Common myeloid progenitor, CD34-positive (primary cell): ENCODE data around the gene TNS4.
A peak's percentile ranks its signal among the peaks of the same experiment; 100 is the strongest.

Experiments used
- CTCF ChIA-PET: fragments of 350-600 bp; sonication (Branson Sonifier 250); formaldehyde crosslinking; loops from one replicate; lab custom pipeline; 2021; ENCODE audit warnings: antibody characterized with exemption; lab: Charles Lee
- POLR2A ChIA-PET: fragments of 350-600 bp; sonication (Branson Sonifier 250); formaldehyde crosslinking; loops from one replicate; lab custom pipeline; 2021; ENCODE audit warnings: antibody characterized with exemption; lab: Charles Lee
- DNase-seq, 3 donors: peaks; one replicate each; pipeline versions ENCODE4 v3.0.0 to v3.0.0-alpha.2; 2013
- H3K27ac ChIP-seq, 2 experiments: 1 replicate in 1 of 2; 2 replicates in 1 of 2; pipeline ENCODE4 v1.7.0; 2013; ENCODE audit warnings: inconsistent platforms in 2 of 2, low read length in 2 of 2, mild to moderate bottlenecking in 2 of 2, low read depth in 1 of 2, moderate library complexity in 1 of 2; ENCODE audit not compliant: severe bottlenecking in 2 of 2, insufficient read depth in 1 of 2, poor library complexity in 1 of 2
- H3K27me3 ChIP-seq, 5 experiments: replicated peaks in 2 of 5; 1 replicate in 3 of 5; 2 replicates in 2 of 5; pipeline versions ENCODE4 v1.6.1 to v1.7.0; 2013; ENCODE audit warnings: low read length in 4 of 5, mild to moderate bottlenecking in 2 of 5, moderate library complexity in 2 of 5, inconsistent platforms in 1 of 5; ENCODE audit not compliant: insufficient read depth in 5 of 5, control insufficient read depth in 4 of 5
- H3K36me3 ChIP-seq, 4 experiments: 1 replicate in 2 of 4; 2 replicates in 2 of 4; pipeline versions ENCODE4 v1.6.1 to v1.7.0; 2013; ENCODE audit warnings: low read length in 3 of 4, control low read depth in 1 of 4, mild to moderate bottlenecking in 1 of 4; ENCODE audit not compliant: control insufficient read depth in 4 of 4, insufficient read depth in 4 of 4
- H3K4me1 ChIP-seq, 4 experiments: 1 replicate in 3 of 4; 2 replicates in 1 of 4; pipeline versions ENCODE4 v1.6.1 to v1.7.1; 2013; ENCODE audit warnings: low read length in 3 of 4, mild to moderate bottlenecking in 3 of 4, control low read depth in 1 of 4, inconsistent platforms in 1 of 4, moderate library complexity in 1 of 4; ENCODE audit not compliant: control insufficient read depth in 4 of 4, insufficient read depth in 4 of 4; ENCODE audit errors: control extremely low read depth in 1 of 4
- H3K4me3 ChIP-seq, 7 experiments: 1 replicate in 4 of 7; 2 replicates in 3 of 7; pipeline versions ENCODE4 v1.5.1 to v1.7.0; 2013; ENCODE audit warnings: mild to moderate bottlenecking in 7 of 7, low read length in 6 of 7, moderate library complexity in 6 of 7, inconsistent platforms in 2 of 7, low read depth in 2 of 7, control low read depth in 1 of 7; ENCODE audit not compliant: insufficient read depth in 4 of 7, control insufficient read depth in 1 of 7; ENCODE audit errors: extremely low read depth in 1 of 7
- H3K9me3 ChIP-seq, 5 experiments: 1 replicate in 4 of 5; 2 replicates in 1 of 5; pipeline versions ENCODE4 v1.6.1 to v1.7.1; 2013; ENCODE audit warnings: low read length in 4 of 5, mild to moderate bottlenecking in 2 of 5, inconsistent platforms in 1 of 5, low read depth in 1 of 5, moderate library complexity in 1 of 5; ENCODE audit not compliant: control insufficient read depth in 4 of 5, insufficient read depth in 2 of 5; ENCODE audit errors: control extremely low read depth in 1 of 5
- WGBS: methylation state at CpG from one replicate; pipeline ENCODE4 v1.1.5; 2013; ENCODE audit not compliant: insufficient coverage; 5-methylcytosine and 5-hydroxymethylcytosine counted together

TNS4 gene

GRCh38 chr17:40452216-40452787 is 49.1 kb downstream of the TNS4 start:
- no peak for DNase-seq
- WGBS, result 96% methylated on average over 4 of the region's 7 CpGs
- POLR2A ChIA-PET, result interaction anchor here (1.0 kb wide), 1 partner anchor 10 kb away, joined by 4 read pairs; the partner anchor contains the start of gene IGFBP4
- no peaks in the 10 kb centered on the region for H3K36me3 ChIP-seq
- peaks cover 0 to 3% (median 0%) of the 10 kb centered on the region in 5 experiments for H3K27me3 ChIP-seq
- H3K4me3 ChIP-seq, result no peak overlapping the region
- CTCF ChIA-PET, result interaction anchor here (0.7 to 4.0 kb wide), 6 partner anchors 9 to 84 kb away, joined by 3 to 41 read pairs (median 4); no protein-coding TSS in a partner anchor
- H3K9me3 ChIP-seq, result no peaks in the 10 kb centered on the region
- H3K27ac ChIP-seq, result no peak overlapping the region
- H3K4me1 ChIP-seq, result peaks cover 8 to 25% (median 18%) of the 10 kb centered on the region in 4 experiments

GRCh38 chr17:40451420-40451819 is 50.0 kb downstream of the TNS4 start:
- Histone ChIP-seq H3K4me1 (peaks cover 8 to 33% (median 26%) of the 10 kb centered on the region in 4 experiments), H3K27ac (no peak overlapping the region), H3K36me3 (no peaks in the 10 kb centered on the region), H3K4me3 (no peak overlapping the region), H3K9me3 (no peaks in the 10 kb centered on the region), H3K27me3 (peaks cover 0 to 2% (median 0%) of the 10 kb centered on the region in 5 experiments)
- CTCF ChIA-PET, result interaction anchor here (1.0 to 4.0 kb wide), 7 partner anchors 11 to 90 kb away, joined by 3 to 41 read pairs (median 3); no protein-coding TSS in a partner anchor
- DNase-seq, result no peak
- 95% methylated on average over 6 of the region's 6 CpGs for WGBS
- POLR2A ChIA-PET, result interaction anchor here (1.0 kb wide), 1 partner anchor 9 kb away, joined by 4 read pairs; the partner anchor contains the start of gene IGFBP4

GRCh38 chr17:40450175-40450574 is 51.2 kb downstream of the TNS4 start:
- H3K4me3 ChIP-seq, result no peak overlapping the region
- POLR2A ChIA-PET, result no interaction called here
- DNase-seq, result peak; percentile 59 to 67 (median 65)
- H3K9me3 ChIP-seq, result no peaks in the 10 kb centered on the region
- no peak overlapping the region for H3K27ac ChIP-seq
- CTCF ChIA-PET, result interaction anchor here (0.5 to 4.0 kb wide), 18 partner anchors 10 to 155 kb away, joined by 3 to 41 read pairs (median 4); no protein-coding TSS in a partner anchor
- H3K36me3 ChIP-seq, result no peaks in the 10 kb centered on the region
- H3K27me3 ChIP-seq, result peaks cover 0 to 2% (median 0%) of the 10 kb centered on the region in 5 experiments
- H3K4me1 ChIP-seq, result peaks cover 8 to 39% (median 33%) of the 10 kb centered on the region in 4 experiments
- WGBS, result 87% methylated on average over 3 of the region's 3 CpGs

GRCh38 chr17:40448639-40449261 is 52.7 kb downstream of the TNS4 start:
- no peak for DNase-seq
- peaks cover 0 to 13% (median 2%) of the 10 kb centered on the region in 5 experiments for H3K27me3 ChIP-seq
- H3K27ac ChIP-seq, result no peak overlapping the region
- CTCF ChIA-PET, result interaction anchor here (0.9 to 4.0 kb wide), 9 partner anchors 8 to 112 kb away, joined by 3 to 41 read pairs (median 4); no protein-coding TSS in a partner anchor
- 59% methylated on average over 4 of the region's 7 CpGs for WGBS
- H3K36me3 ChIP-seq, result no peaks in the 10 kb centered on the region
- peaks cover 8 to 52% (median 47%) of the 10 kb centered on the region in 4 experiments for H3K4me1 ChIP-seq
- POLR2A ChIA-PET, result interaction anchor here (0.9 kb wide), 1 partner anchor 110 kb away, joined by 4 read pairs; no protein-coding TSS in a partner anchor
- peak overlapping the region in 1 of 7 experiments; percentile 39 for H3K4me3 ChIP-seq
- H3K9me3 ChIP-seq, result no peaks in the 10 kb centered on the region

GRCh38 chr17:40448213-40448638 is 53.2 kb downstream of the TNS4 start:
- Histone ChIP-seq H3K4me3 (peak overlapping the region in 4 of 7 experiments; percentile 15 to 39 (median 34)), H3K9me3 (no peaks in the 10 kb centered on the region), H3K27ac (no peak overlapping the region), H3K36me3 (no peaks in the 10 kb centered on the region), H3K4me1 (peaks cover 8 to 57% (median 48%) of the 10 kb centered on the region in 4 experiments), H3K27me3 (peaks cover 0 to 14% (median 2%) of the 10 kb centered on the region in 5 experiments)
- DNase-seq, result peak in 2 of 3 donors; percentile 55 to 63
- WGBS, result 0% methylated on average over 7 of the region's 8 CpGs
- POLR2A ChIA-PET, result interaction anchor here (0.9 kb wide), 1 partner anchor 110 kb away, joined by 4 read pairs; no protein-coding TSS in a partner anchor
- CTCF ChIA-PET, result interaction anchor here (0.5 to 4.0 kb wide), 12 partner anchors 7 to 1713 kb away, joined by 3 to 41 read pairs (median 4); no protein-coding TSS in a partner anchor

- Histone ChIP-seq H3K27me3 (peaks cover 0 to 17% (median 2%) of the 10 kb centered on the region in 5 experiments), H3K4me1 (peaks cover 8 to 60% (median 51%) of the 10 kb centered on the region in 4 experiments), H3K27ac (no peak overlapping the region), H3K4me3 (peak overlapping the region in 4 of 7 experiments; percentile 15 to 39 (median 34)), H3K9me3 (no peaks in the 10 kb centered on the region), H3K36me3 (no peaks in the 10 kb centered on the region)
- ChIA-PET CTCF (interaction anchor here (0.5 to 4.0 kb wide), 14 partner anchors 8 to 1713 kb away, joined by 3 to 15 read pairs (median 4); partner anchors contain the start of gene TOP2A), POLR2A (interaction anchor here (0.9 kb wide), 1 partner anchor 110 kb away, joined by 4 read pairs; no protein-coding TSS in a partner anchor)
- 24% methylated on average over 2 of the region's 4 CpGs for WGBS
- DNase-seq, result peak in 2 of 3 donors; percentile 50 to 64
These were observed 53.6 kb downstream of the TNS4 start for GRCh38 chr17:40447806-40448205.
